Trophoblast cell (in vitro differentiated cells and primary cell): ENCODE measurements around the gene PAXX.

ENCODE experiments used
- DNase-seq, 2 donors: peaks; one replicate each; pipeline ENCODE4 v3.0.0-alpha.2; 2016
- H2AFZ ChIP-seq: 2 replicates; pipeline ENCODE4 v1.6.1; 2013; ENCODE audit warnings: low read length, moderate library complexity, mild to moderate bottlenecking; ENCODE audit not compliant: insufficient read depth, poor library complexity
- H2AK5ac ChIP-seq: 2 replicates; pipeline ENCODE4 v1.6.1; 2013; ENCODE audit warnings: mild to moderate bottlenecking, low read length
- H2BK120ac ChIP-seq: 2 replicates; pipeline ENCODE4 v1.6.1; 2013; ENCODE audit warnings: low read length, mild to moderate bottlenecking, moderate library complexity; ENCODE audit not compliant: insufficient read depth, poor library complexity
- H2BK12ac ChIP-seq: 2 replicates; pipeline ENCODE4 v1.6.1; 2013; ENCODE audit warnings: mild to moderate bottlenecking, low read length, moderate library complexity
- H2BK5ac ChIP-seq: 2 replicates; pipeline ENCODE4 v1.6.1; 2013; ENCODE audit warnings: low read length, low read depth, moderate library complexity, mild to moderate bottlenecking; ENCODE audit not compliant: poor library complexity
- H3K14ac ChIP-seq: 2 replicates; pipeline ENCODE4 v1.6.1; 2013; ENCODE audit warnings: mild to moderate bottlenecking, low read length
- H3K18ac ChIP-seq: 2 replicates; pipeline ENCODE4 v1.6.1; 2013; ENCODE audit warnings: mild to moderate bottlenecking, low read length
- H3K23ac ChIP-seq: 2 replicates; pipeline ENCODE4 v1.6.1; 2013; ENCODE audit warnings: low read length
- H3K27ac ChIP-seq: 2 replicates; pipeline ENCODE4 v1.5.1; 2013; ENCODE audit warnings: low read depth, mild to moderate bottlenecking, inconsistent platforms, low read length, moderate library complexity
- H3K27me3 ChIP-seq: 2 replicates; pipeline ENCODE4 v1.6.1; 2013; ENCODE audit warnings: inconsistent platforms, mild to moderate bottlenecking, low read length, moderate library complexity; ENCODE audit not compliant: insufficient read depth
- H3K36me3 ChIP-seq, 2 experiments: 1 replicate in 1 of 2; 2 replicates in 1 of 2; pipeline ENCODE4 v1.6.1; 2013; ENCODE audit warnings: low read length in 2 of 2, mild to moderate bottlenecking in 2 of 2, moderate library complexity in 1 of 2; ENCODE audit not compliant: insufficient read depth in 2 of 2, control insufficient read depth in 1 of 2
- H3K4ac ChIP-seq: 2 replicates; pipeline ENCODE4 v1.6.1; 2013; ENCODE audit warnings: low read depth, mild to moderate bottlenecking, low read length, moderate library complexity
- H3K4me1 ChIP-seq, 2 experiments: 1 replicate in 1 of 2; 2 replicates in 1 of 2; pipeline ENCODE4 v1.6.1; 2013; ENCODE audit warnings: low read length in 2 of 2, mild to moderate bottlenecking in 2 of 2, moderate library complexity in 1 of 2; ENCODE audit not compliant: insufficient read depth in 2 of 2, control insufficient read depth in 1 of 2
- H3K4me2 ChIP-seq: 2 replicates; pipeline ENCODE4 v1.6.1; 2013; ENCODE audit warnings: inconsistent platforms, mild to moderate bottlenecking, low read length, moderate library complexity
- H3K4me3 ChIP-seq: 2 replicates; pipeline ENCODE4 v1.5.1; 2013; ENCODE audit warnings: mild to moderate bottlenecking, low read depth, low read length, inconsistent platforms
- H3K79me1 ChIP-seq: one replicate; pipeline ENCODE4 v1.6.1; 2013; ENCODE audit warnings: low read length
- H3K79me2 ChIP-seq: 2 replicates; pipeline ENCODE4 v1.6.1; 2013; ENCODE audit warnings: low read length, mild to moderate bottlenecking; ENCODE audit not compliant: control insufficient read depth, insufficient read depth, poor library complexity
- H3K9ac ChIP-seq: 2 replicates; pipeline ENCODE4 v1.6.1; 2013; ENCODE audit warnings: mild to moderate bottlenecking, low read length
- H3K9me3 ChIP-seq: 2 replicates; pipeline ENCODE4 v1.6.1; 2013; ENCODE audit warnings: low read depth, mild to moderate bottlenecking, control low read depth, inconsistent platforms, low read length; ENCODE audit not compliant: insufficient read depth
- H4K12ac ChIP-seq: 2 replicates; pipeline ENCODE4 v1.6.1; 2013; ENCODE audit warnings: low read depth, mild to moderate bottlenecking, low read length, moderate library complexity
- H4K8ac ChIP-seq: 2 replicates; pipeline ENCODE4 v1.6.1; 2013; ENCODE audit warnings: low read depth, mild to moderate bottlenecking, low read length, moderate library complexity
- H4K91ac ChIP-seq: one replicate; pipeline ENCODE4 v1.6.1; 2013; ENCODE audit warnings: low read depth, mild to moderate bottlenecking, low read length, moderate library complexity
- WGBS: extraction: QIAGEN DNeasy Blood & Tissue Kit; methylation state at CpG from one replicate; pipeline ENCODE4 v1.1.7; 2013; ENCODE audit warnings: missing lambda C conversion rate; ENCODE audit not compliant: insufficient read length, insufficient coverage; ENCODE audit errors: extremely low coverage; 5-methylcytosine and 5-hydroxymethylcytosine counted together

PAXX gene

GRCh38 chr9:136969150-136969549 lies 23.1 kb upstream of the PAXX start:
- no peak overlapping the region for H3K4me2 ChIP-seq
- no peak overlapping the region for H2AK5ac ChIP-seq
- no peak overlapping the region for H3K14ac ChIP-seq
- H3K4me1 ChIP-seq, result no peaks in the 10 kb centered on the region
- H2BK5ac ChIP-seq, result no peak overlapping the region
- H3K23ac ChIP-seq, result no peak overlapping the region
- H3K4ac ChIP-seq, result no peak overlapping the region
- H3K27ac ChIP-seq, result no peak overlapping the region
- H3K9ac ChIP-seq, result no peak overlapping the region
- no peak overlapping the region for H4K12ac ChIP-seq
- H3K18ac ChIP-seq, result no peak overlapping the region
- H3K79me2 ChIP-seq, result no peaks in the 10 kb centered on the region
- no peak overlapping the region for H3K4me3 ChIP-seq
- peak overlapping the region; percentile 30 for H2BK120ac ChIP-seq
- no peaks in the 10 kb centered on the region for H3K9me3 ChIP-seq
- H4K91ac ChIP-seq, result peak overlapping the region; percentile 55
- peak overlapping the region; percentile 31 for H4K8ac ChIP-seq
- peaks cover 9% of the 10 kb centered on the region for H3K79me1 ChIP-seq
- no peak overlapping the region for H2BK12ac ChIP-seq
- no peaks in the 10 kb centered on the region for H3K36me3 ChIP-seq
- no peak for DNase-seq
- WGBS, result no CpG with 5 or more reads among the region's 17 CpGs
- H3K27me3 ChIP-seq, result no peaks in the 10 kb centered on the region
- H2AFZ ChIP-seq, result no peak overlapping the region

DNA sequence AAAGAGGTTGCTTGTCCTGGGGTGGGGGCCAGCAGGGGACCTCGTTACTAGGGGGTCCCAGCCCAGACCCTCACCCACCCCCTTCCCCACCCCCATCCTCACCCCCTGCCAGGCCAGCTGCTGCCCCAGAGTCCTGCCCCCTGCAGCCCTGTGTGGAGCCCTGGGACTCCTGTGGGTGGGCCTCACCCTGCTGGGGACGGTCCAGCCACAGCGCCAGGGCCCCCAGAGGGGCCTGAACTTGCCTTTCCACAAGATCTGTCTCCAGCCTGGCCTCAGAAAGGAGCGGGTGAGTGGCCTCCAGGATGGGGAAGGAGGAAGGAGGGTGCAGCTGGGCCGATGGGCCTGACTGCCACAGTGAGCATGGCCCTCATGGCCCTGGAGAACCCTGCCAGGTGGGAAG lies 22.4 kb upstream of the PAXX start:
- H3K36me3 ChIP-seq, result no peaks in the 10 kb centered on the region
- H2AK5ac ChIP-seq, result no peak overlapping the region
- no peaks in the 10 kb centered on the region for H3K4me1 ChIP-seq
- no peak overlapping the region for H2BK5ac ChIP-seq
- H4K12ac ChIP-seq, result no peak overlapping the region
- no peaks in the 10 kb centered on the region for H3K27me3 ChIP-seq
- H3K9me3 ChIP-seq, result no peaks in the 10 kb centered on the region
- WGBS, result no CpG with 5 or more reads among the region's 5 CpGs
- H3K4me2 ChIP-seq, result no peak overlapping the region
- peak overlapping the region; percentile 29 for H4K8ac ChIP-seq
- H2BK12ac ChIP-seq, result no peak overlapping the region
- DNase-seq, result no peak
- H3K79me1 ChIP-seq, result peaks cover 9% of the 10 kb centered on the region
- H3K9ac ChIP-seq, result no peak overlapping the region
- no peak overlapping the region for H3K23ac ChIP-seq
- H3K4ac ChIP-seq, result no peak overlapping the region
- peak overlapping the region; percentile 74 for H4K91ac ChIP-seq
- H3K4me3 ChIP-seq, result no peak overlapping the region
- no peak overlapping the region for H3K27ac ChIP-seq
- H2AFZ ChIP-seq, result no peak overlapping the region
- H2BK120ac ChIP-seq, result peak overlapping the region; percentile 20
- H3K18ac ChIP-seq, result no peak overlapping the region
- no peaks in the 10 kb centered on the region for H3K79me2 ChIP-seq
- no peak overlapping the region for H3K14ac ChIP-seq

GRCh38 chr9:136970361-136970760 lies 21.9 kb upstream of the PAXX start:
- Histone ChIP-seq H3K27me3 (no peaks in the 10 kb centered on the region), H3K23ac (no peak overlapping the region), H2BK5ac (no peak overlapping the region), H3K27ac (no peak overlapping the region), H3K79me1 (peaks cover 9% of the 10 kb centered on the region), H2AK5ac (no peak overlapping the region), H2BK120ac (no peak overlapping the region), H3K36me3 (no peaks in the 10 kb centered on the region), H4K8ac (no peak overlapping the region), H3K4me3 (no peak overlapping the region), H4K91ac (peak overlapping the region; percentile 74), H3K79me2 (no peaks in the 10 kb centered on the region), H3K9me3 (no peaks in the 10 kb centered on the region), H3K4ac (no peak overlapping the region), H4K12ac (no peak overlapping the region), H3K18ac (no peak overlapping the region), H3K9ac (no peak overlapping the region), H3K14ac (no peak overlapping the region), H2BK12ac (no peak overlapping the region), H3K4me2 (no peak overlapping the region), H3K4me1 (no peaks in the 10 kb centered on the region), H2AFZ (no peak overlapping the region)
- no peak for DNase-seq
- no CpG with 5 or more reads among the region's 11 CpGs for WGBS

DNA sequence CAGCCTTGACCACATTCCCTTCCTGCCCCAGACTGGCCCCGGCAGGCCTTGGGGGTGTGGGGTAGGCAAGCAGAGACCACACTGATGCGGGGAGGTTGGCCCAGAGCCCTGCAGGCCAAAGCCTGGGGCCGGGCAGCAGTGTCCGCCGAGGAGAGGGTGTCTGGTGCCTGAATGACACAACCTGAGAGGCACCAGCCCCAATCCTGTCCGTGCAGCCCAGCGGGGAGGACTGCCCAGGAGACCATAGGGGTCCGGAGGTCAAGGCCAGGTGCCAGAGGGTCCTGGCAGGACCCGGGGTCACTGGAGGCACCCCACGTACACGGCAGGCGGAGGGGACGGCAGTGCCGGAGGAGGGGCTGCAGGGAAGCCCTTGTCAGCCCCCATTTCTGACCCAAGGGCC lies 20.5 kb upstream of the PAXX start:
- Histone ChIP-seq H3K4me1 (no peaks in the 10 kb centered on the region), H3K79me1 (peaks cover 9% of the 10 kb centered on the region), H2AFZ (no peak overlapping the region), H3K9ac (no peak overlapping the region), H3K4me2 (no peak overlapping the region), H3K27ac (peak overlapping the region; percentile 1), H3K9me3 (no peaks in the 10 kb centered on the region), H3K36me3 (no peaks in the 10 kb centered on the region), H3K18ac (no peak overlapping the region), H4K91ac (peak overlapping the region; percentile 69), H3K14ac (no peak overlapping the region), H2AK5ac (no peak overlapping the region), H2BK12ac (no peak overlapping the region), H3K4me3 (no peak overlapping the region), H3K27me3 (no peaks in the 10 kb centered on the region), H3K4ac (no peak overlapping the region), H2BK5ac (no peak overlapping the region), H3K23ac (no peak overlapping the region), H4K12ac (no peak overlapping the region), H3K79me2 (no peaks in the 10 kb centered on the region), H4K8ac (no peak overlapping the region), H2BK120ac (peak overlapping the region; percentile 0)
- no peak for DNase-seq
- no CpG with 5 or more reads among the region's 14 CpGs for WGBS
